Transverse colon (tissue), 4 donors: ENCODE results near the gene SPRR3.

Experiments used
- CTCF ChIP-seq, 5 experiments: fragments of 200-600 bp in 3 of 5; fragments of 450-650 bp in 2 of 5; sonication (generic) in 3 of 5; IDR thresholded peaks; 1 replicate in 2 of 5; 2 replicates in 3 of 5; pipeline ENCODE4 v1.5.1; 2016 to 2017; ENCODE audit warnings: antibody characterized with exemption in 5 of 5, inconsistent platforms in 3 of 5, mild to moderate bottlenecking in 2 of 5, moderate library complexity in 1 of 5
- EP300 ChIP-seq: sonication (generic); formaldehyde crosslinking; IDR thresholded peaks from one replicate; pipeline ENCODE4 v1.6.1; 2017; ENCODE audit warnings: antibody characterized with exemption, low read depth
- POLR2A ChIP-seq: fragments of 450-650 bp; IDR thresholded peaks from one replicate; pipeline ENCODE4 v1.6.1; 2016; ENCODE audit warnings: antibody characterized with exemption, mild to moderate bottlenecking, moderate library complexity
- POLR2AphosphoS5 ChIP-seq, 3 donors: sonication (generic); formaldehyde crosslinking; IDR thresholded peaks; one replicate each; pipeline ENCODE4 v1.6.1; 2016; ENCODE audit warnings: antibody characterized with exemption in 3 of 3

DNA sequence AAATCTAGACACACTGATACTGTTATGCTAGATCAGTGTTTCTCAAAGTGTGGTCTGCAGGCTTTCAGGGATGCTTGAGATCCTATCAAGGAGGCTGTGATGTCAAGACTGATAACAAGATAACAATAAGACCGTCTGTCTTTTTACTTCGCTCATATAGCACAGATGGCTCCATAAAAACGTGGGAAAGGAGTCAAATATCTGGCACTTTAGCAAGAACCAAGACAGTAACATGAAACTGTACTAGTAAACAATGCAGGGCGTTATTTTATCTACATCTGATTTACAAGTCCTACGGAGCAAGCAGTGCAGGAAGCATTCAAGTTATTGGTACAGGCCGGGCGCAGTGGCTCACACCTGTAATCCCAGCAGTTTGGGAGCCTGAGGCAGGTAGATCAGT lies 3.6 kb upstream of the SPRR3 start:
- no peak for TF ChIP-seq CTCF (IDR thresholded peaks at IDR 0.05)
- no peak for TF ChIP-seq POLR2AphosphoS5 (IDR thresholded peaks at IDR 0.05)
- no peak for TF ChIP-seq POLR2A
- TF ChIP-seq EP300 = no peak
